Activated T-helper 17 cell treated with anti-CD3 and anti-CD28 coated beads, Interleukin-2, amount 50 U/mL, for 72 hours (primary cell): Measurements from ENCODE around the gene PSME2. TPM values are rescaled to one million over a fixed set of nuclear protein-coding genes. Genes with fewer than 3 reads are reported as not detected.

Experiments used
- ATAC-seq: fragments of 150-1000 bp; cut with Tn5 transposase; replicated peaks from 2 replicates; pipeline ENCODE4 v1.10.0; 2021; ENCODE audit warnings: mild to moderate bottlenecking, moderate library complexity
- H3K27ac Mint-ChIP-seq: one replicate; pipeline ENCODE4 v1.8.0; 2022; ENCODE audit warnings: mixed read lengths
- H3K27me3 Mint-ChIP-seq: one replicate; pipeline ENCODE4 v1.8.0; 2022; ENCODE audit warnings: mixed read lengths
- H3K36me3 Mint-ChIP-seq: one replicate; pipeline ENCODE4 v1.8.0; 2022; ENCODE audit warnings: low read depth, mild to moderate bottlenecking, mixed read lengths
- H3K4me1 Mint-ChIP-seq: one replicate; pipeline ENCODE4 v1.8.0; 2022; ENCODE audit warnings: mixed read lengths
- H3K4me3 Mint-ChIP-seq: one replicate; pipeline ENCODE4 v1.8.0; 2022; ENCODE audit warnings: mild to moderate bottlenecking, mixed read lengths
- H3K9me3 Mint-ChIP-seq: one replicate; pipeline ENCODE4 v1.8.0; 2022; ENCODE audit warnings: mixed read lengths
- total RNA-seq, 2 donors: library from RNA; stranded (reverse); gene quantifications; one replicate each; pipeline ENCODE4 v1.2.3, GENCODE V29; 2022

PSME2 gene
- total RNA-seq, 2 donors from 2014 or later, result 339 to 489 TPM

DNA sequence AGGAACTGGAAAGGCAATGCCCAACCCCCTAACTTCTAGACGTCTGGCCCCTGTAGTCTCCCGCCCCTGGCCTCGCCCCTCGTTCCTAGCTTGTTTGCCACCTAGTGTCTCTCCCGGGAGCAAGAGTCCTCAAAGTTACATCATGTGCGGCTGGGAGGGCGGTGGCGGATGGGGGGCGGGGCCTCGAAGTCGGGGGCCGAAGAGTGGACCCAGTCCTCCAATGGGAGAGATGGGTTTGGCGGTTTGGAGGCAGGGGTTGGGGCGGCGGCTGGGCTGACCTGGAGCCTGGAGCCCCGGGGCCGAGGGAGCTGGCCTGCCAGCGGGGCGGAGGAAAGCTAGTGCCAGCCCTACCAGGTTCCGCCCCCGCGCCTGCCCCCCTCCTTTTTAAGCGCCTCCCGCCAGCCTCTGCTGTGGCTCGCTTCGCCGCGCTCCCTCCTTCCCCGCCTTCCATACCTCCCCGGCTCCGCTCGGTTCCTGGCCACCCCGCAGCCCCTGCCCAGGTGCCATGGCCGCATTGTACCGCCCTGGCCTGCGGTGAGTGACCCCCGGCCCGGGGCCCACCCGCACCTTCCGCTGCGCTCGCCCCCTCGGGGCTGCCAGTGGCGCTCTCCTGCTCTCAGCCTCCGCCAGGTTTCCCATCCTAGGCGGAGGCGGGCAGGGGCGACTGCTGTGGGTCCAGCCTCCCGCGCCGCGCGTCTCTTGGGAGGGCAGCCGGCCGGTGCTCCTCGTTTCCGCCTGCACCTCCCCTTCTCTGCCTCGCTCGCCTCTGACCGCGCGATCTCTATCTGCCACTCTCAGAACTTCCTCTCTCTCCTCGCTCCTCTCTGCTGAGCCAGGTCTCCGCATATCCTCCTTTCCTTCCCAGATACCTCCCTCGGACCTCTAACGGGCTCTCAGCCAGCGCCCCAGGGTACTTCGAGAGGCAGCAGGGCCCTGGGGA, 52.2 kb downstream of the PSME2 start, which contains the start of gene PCK2:
PCK2 (plus strand) TSS at position 411 of the 940 bp plus-strand sequence; CDS start at position 506, 95 bp downstream.
- ATAC-seq, result peak; percentile 81
- H3K4me3 Mint-ChIP-seq, result peak within 1 kb of the TSS; percentile 92
- H3K4me1 Mint-ChIP-seq, result peaks cover 23% of the 10 kb centered on the region
- H3K9me3 Mint-ChIP-seq, result no peaks in the 10 kb centered on the region
- H3K27ac Mint-ChIP-seq, result peak within 1 kb of the TSS; percentile 97
- H3K36me3 Mint-ChIP-seq, result peaks cover 34% of the 10 kb centered on the region
- no peaks in the 10 kb centered on the region for H3K27me3 Mint-ChIP-seq

Other genes with a start within 250 kb of the PSME2 start
- 10 to 100 TPM; 14.6 to 15.0 TPM for gene DHRS4, start 192.8 kb downstream of the PSME2 start, total RNA-seq
- gene DHRS4L2, start 157.7 kb downstream of the PSME2 start, total RNA-seq, result 10 to 100 TPM; 15.8 to 17.9 TPM
- 1 to 10 TPM; 2.1 to 4.2 TPM for gene CARMIL3, start 94.6 kb downstream of the PSME2 start, total RNA-seq
- gene CPNE6, start 75.0 kb downstream of the PSME2 start, total RNA-seq, result not detected
- 10 to 100 TPM; 31.4 to 57.6 TPM for gene PCK2, start 52.3 kb downstream of the PSME2 start, total RNA-seq
- gene DCAF11, start 31.8 kb downstream of the PSME2 start, total RNA-seq, result 10 to 100 TPM; 72.4 to 94.8 TPM
- 1 to 10 TPM; 1.7 to 2.5 TPM for gene NRL, start 31.7 kb downstream of the PSME2 start, total RNA-seq
- under 1 TPM in 1 of 2 donors, not detected in 1; 0.58 TPM for gene FITM1, start 16.0 kb downstream of the PSME2 start, total RNA-seq
- 100 to 1,000 TPM; 361 to 375 TPM for gene PSME1, start 10.4 kb downstream of the PSME2 start, total RNA-seq
- gene EMC9, start 5.0 kb downstream of the PSME2 start, total RNA-seq, result 10 to 100 TPM; 31.0 to 43.8 TPM
- gene RNF31, start 888 bp upstream of the PSME2 start, total RNA-seq, result 10 to 100 TPM; 56.6 to 86.7 TPM
- gene IRF9, start 14.7 kb upstream of the PSME2 start, total RNA-seq, result 100 to 1,000 TPM; 106 to 190 TPM
- gene REC8, start 25.5 kb upstream of the PSME2 start, total RNA-seq, result 10 to 100 TPM; 35.7 to 58.8 TPM
- 10 to 100 TPM; 34.0 to 78.7 TPM for gene IPO4, start 42.2 kb upstream of the PSME2 start, total RNA-seq
- gene TM9SF1, start 48.8 kb upstream of the PSME2 start, total RNA-seq, result 10 to 100 TPM; 28.6 to 33.4 TPM
- under 1 TPM in 1 of 2 donors, not detected in 1; 0.82 TPM for gene TSSK4, start 59.1 kb upstream of the PSME2 start, total RNA-seq
- gene CHMP4A, start 66.9 kb upstream of the PSME2 start, total RNA-seq, result 10 to 100 TPM; 62.8 to 69.8 TPM
- gene MDP1, start 69.5 kb upstream of the PSME2 start, total RNA-seq, result 1 to 10 TPM; 4.0 to 7.1 TPM
- 100 to 1,000 TPM; 128 to 243 TPM for gene NEDD8, start 85.8 kb upstream of the PSME2 start, total RNA-seq
- gene GMPR2, start 86.3 kb upstream of the PSME2 start, total RNA-seq, result 10 to 100 TPM; 73.2 to 85.0 TPM
- 10 to 100 TPM; 61.4 to 76.4 TPM for gene TINF2, start 96.0 kb upstream of the PSME2 start, total RNA-seq
- 10 to 100 TPM; 16.1 to 18.2 TPM for gene TGM1, start 116.6 kb upstream of the PSME2 start, total RNA-seq
- gene RABGGTA, start 125.0 kb upstream of the PSME2 start, total RNA-seq, result 10 to 100 TPM; 61.0 to 68.3 TPM
- gene DHRS1, start 153.2 kb upstream of the PSME2 start, total RNA-seq, result 10 to 100 TPM; 12.6 to 14.2 TPM
- 10 to 100 TPM; 21.2 to 42.2 TPM for gene NOP9, start 153.2 kb upstream of the PSME2 start, total RNA-seq
- 10 to 100 TPM; 14.9 to 28.1 TPM for gene CIDEB, start 161.4 kb upstream of the PSME2 start, total RNA-seq
- 10 to 100 TPM in 1 of 2 donors, 1 to 10 TPM in 1; 8.7 to 13.5 TPM for gene LTB4R2, start 163.5 kb upstream of the PSME2 start, total RNA-seq
- gene LTB4R, start 164.9 kb upstream of the PSME2 start, total RNA-seq, result 10 to 100 TPM; 11.6 to 21.4 TPM
- 10 to 100 TPM in 1 of 2 donors, 1 to 10 TPM in 1; 2.3 to 10.5 TPM for gene ADCY4, start 188.5 kb upstream of the PSME2 start, total RNA-seq
- 10 to 100 TPM; 12.9 to 17.4 TPM for gene RIPK3, start 193.4 kb upstream of the PSME2 start, total RNA-seq
- gene NFATC4, start 221.6 kb upstream of the PSME2 start, total RNA-seq, result under 1 TPM in 1 of 2 donors, not detected in 1; 0.66 TPM